NT2/D1 (cell line): ENCODE measurements around the gene EFTUD2.

Experiments used
- SUZ12 ChIP-seq: IDR thresholded peaks from 2 replicates; pipeline ENCODE4 v1.6.1; 2011; ENCODE audit not compliant: insufficient read length, insufficient read depth; ENCODE audit errors: extremely low read depth
- YY1 ChIP-seq: IDR thresholded peaks from 2 replicates; pipeline ENCODE4 v1.6.1; 2011; ENCODE audit not compliant: insufficient read length, insufficient read depth

DNA sequence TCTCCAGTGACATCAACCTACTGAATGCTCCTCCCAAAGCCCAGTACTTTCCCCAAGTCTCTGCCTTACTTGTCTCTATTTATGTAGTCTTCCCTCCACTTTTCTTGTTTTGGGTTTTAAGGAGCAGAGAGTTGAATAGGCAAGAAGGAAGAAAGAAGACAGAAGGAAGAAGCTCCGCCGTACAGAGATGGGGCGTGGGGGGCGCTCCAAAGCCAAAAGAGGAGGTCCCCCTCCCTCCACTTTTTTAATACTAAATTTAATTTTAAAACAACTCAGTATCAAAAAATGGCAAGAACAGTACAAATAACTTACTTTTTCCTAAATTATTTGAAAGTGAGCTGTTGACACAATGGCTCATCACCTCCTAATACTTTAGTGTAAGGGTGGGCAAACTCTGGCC, 4.6 kb downstream of the EFTUD2 start:
- TF ChIP-seq YY1 (no peak), SUZ12 (no peak)
